HG02970 (cell line): ENCODE measurements around the gene CEP128.

ENCODE experiments used
- ATAC-seq: cut with Tn5 transposase; IDR thresholded peaks from one replicate; pipeline ENCODE4 v1.9.1; 2021; ENCODE audit warnings: mild to moderate bottlenecking, moderate library complexity, moderate number of reproducible peaks; ENCODE audit not compliant: unreplicated experiment, low FRiP score

The CEP128 gene

GRCh38 chr14:80941241-80942185 is at the start of gene CEP128:
TSS of gene CEP128 (minus strand) at chr14:80941738.
- ATAC-seq = peak; percentile 99

DNA sequence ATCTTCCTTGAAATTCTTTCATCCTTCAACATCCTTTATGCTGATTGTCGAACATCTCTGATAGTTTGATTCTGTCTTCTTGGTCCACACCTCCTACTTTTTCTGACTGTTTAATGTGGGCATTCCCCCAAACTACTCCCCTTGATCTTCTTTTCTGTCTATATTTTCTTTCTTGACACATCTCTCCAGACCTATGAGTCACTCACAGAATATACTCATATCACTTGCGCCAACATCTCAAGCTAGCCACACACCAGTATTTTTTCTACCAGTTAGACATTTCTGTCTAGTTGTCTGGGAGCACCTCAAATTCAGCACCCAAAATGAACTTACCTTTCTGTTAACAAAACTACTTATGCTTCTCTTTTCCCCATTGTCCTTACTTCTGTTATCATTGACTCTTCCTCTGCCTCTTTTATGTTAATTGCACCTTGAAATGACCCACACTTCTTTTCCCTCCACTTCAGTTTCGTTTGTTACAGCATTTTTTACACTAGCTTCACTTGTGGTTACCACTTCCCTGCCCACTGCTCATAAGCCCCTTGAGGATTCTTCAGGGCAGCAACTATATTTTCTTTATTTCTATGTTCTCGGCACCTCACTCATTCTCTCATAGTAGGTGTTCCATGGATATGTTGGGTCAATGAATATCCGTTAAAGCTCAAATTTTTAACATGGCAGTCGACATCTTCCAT is 47.3 kb upstream of the CEP128 start:
- no peak for ATAC-seq

DNA sequence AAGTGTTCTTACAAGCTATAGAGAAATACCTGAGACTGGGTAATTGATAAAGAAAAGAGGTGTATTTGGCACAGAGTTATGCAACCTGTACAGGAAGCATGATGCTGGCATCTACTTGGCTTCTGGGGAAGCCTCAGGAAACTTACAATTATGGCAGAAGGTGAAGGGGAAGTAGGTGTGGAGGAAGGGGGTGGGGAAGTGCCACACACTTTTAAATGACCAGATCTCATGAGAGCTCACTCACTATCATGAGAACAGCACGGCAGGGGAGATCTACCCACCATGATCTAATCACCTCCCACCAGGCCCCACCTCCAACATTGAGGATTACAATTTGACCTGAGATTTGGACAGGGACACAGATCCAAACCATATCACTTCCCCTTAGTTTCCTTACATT is 46.7 kb upstream of the CEP128 start:
- ATAC-seq = no peak

DNA sequence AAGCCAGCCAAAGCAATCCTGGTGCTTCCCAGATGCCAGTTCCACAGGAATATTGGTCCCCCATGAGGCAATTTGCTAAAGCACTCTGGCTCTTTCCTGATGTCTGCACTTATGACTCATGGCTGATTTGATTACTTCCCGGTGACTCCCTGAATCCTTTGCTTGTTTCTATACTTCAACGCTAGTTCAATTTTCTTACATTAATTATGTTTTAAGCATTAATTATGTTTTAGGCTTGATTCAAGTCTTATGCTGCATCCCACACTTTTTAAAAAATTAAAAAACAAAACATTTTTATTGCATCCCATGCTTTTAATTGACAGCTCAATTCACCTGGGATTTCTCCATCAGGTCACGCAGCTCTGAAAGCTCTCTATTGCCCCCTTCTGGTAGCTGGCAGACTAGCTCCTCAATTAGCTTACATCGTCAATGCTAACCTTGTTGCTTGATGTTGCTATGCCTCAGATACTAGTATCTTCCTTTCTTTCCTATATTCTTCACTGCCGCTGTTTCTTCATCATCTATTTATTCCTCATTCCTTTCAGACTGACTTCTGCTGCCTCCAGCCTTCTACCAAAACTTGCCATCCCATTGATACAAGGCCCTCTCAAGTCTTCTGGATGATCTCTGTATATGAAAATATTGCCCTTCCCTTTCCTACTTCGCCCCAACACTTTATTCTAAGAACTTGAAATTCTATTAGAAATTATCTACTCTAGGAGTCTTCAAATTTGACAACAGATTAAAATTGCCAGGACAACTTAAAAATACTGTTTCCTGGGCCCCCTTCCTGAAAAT is 45.9 kb upstream of the CEP128 start:
- no peak for ATAC-seq

GRCh38 chr14:80982711-80983110 is 41.2 kb upstream of the CEP128 start:
- no peak for ATAC-seq

DNA sequence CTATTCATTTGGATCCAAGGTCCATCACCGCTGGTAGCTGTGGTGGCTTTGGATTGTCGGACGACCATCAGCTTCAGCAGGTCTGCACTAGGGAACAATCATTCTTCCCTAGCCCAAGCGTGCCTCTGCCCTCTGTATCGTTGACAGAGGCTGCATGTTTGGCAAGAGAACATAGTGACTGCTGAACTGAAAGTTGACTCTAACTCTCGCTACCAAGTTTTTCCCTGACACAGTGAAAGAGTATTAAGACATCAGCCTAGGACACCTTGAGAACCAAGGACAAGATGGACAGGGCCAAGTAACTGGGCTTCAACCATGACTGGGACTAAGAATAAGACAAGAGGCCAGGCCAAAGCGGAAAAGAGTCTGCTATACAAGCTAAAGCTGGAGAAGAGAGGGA is 40.1 kb upstream of the CEP128 start:
- ATAC-seq = no peak

- ATAC-seq = no peak
Measured at GRCh38 chr14:80981156-80981555, 39.6 kb upstream of the CEP128 start.

DNA sequence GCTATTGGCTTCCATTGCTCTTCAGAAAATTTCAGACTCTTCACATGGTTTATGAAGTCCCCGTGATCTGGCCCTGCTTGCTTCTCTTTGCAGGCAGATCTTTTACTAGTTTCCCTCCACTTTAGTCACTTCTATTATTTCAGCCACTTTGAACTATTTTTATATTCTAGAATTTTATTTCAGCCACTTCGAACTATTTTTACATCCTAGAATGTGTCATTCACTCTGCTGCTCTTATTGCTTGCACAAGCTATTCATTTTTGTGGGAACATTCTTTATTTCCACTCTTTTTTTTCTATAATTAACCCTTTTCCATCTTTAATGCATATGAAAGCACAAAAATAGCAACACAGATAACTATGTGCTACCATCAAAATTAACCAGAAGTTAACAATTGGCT is 38.4 kb upstream of the CEP128 start:
- ATAC-seq = no peak

GRCh38 chr14:80978403-80978802 is 36.9 kb upstream of the CEP128 start:
- ATAC-seq = no peak

DNA sequence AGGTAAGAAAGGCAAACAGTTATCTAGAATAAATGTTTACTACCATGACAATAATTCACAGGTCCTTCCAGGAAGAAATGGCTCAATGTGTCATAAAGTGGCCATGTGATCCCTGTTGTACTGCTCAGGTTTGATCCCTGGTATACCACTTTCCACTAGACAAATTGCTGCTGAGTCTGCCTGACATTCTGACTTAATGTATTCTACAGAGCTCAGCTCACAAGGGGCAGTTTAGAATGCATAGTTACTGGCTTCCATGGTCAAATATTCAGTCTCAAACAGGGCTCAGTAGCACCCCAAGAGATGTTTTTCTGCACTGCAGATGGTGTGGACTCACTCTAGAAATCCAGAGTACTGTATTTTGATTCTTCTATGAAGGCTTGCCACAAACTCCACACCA is 35.7 kb upstream of the CEP128 start:
- no peak for ATAC-seq

DNA sequence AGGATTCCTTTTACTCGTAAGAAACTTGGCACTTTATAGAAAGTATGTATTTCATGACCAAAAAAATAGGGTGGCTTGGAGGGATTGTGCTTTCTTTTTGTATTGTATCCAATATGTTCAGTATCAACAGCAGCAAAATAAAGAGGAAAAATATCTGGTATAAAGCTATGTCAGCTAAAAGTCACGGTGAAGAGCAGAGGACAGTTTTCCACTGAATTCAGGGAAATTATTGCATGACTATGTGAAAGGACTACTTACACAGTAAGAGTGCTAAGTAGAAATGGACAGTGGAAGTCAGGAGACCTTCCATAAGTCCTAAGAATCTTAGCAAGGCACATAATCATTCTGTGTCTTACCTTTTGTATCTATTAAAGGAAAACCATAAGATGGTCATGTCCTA is 33.1 kb upstream of the CEP128 start:
- ATAC-seq = no peak

DNA sequence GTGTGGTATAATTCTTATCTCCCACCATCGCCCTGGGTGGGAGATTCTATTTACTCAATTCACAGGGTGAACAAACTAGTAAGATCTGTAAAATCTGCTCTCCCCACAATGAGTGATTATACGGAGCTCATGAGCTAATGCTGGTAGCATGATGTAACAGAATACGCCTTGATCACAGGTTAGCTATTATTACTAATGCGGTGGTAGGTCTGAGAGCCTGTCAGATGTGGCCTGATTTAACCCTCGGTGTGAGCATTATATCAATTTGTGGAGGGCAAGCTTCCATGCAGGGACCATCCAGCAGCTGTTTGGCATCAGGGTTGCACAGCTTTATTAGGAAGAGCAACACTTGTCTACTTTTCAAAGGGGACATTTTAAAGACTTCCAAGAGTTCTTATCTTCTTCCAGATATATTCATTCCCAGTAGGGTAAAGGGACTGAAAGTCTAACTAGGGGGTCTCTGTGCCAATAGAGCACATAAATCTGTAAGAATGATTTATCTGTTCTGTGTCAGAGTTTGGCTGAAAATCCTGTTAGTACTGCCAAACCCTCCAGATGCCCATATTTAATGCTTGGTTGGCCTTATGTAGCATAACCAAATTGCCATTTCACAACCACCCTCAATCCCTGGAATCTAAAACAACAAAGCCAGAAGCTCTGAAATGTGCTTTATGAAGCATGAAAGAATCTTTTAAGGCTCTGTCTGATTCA is 32.5 kb upstream of the CEP128 start:
- ATAC-seq = no peak

GRCh38 chr14:80965037-80965436 is 23.5 kb upstream of the CEP128 start:
- ATAC-seq = no peak

- ATAC-seq = peak; percentile 99
Measured at GRCh38 chr14:80959496-80959895, 18.0 kb upstream of the CEP128 start.

GRCh38 chr14:80958939-80959338 is 17.4 kb upstream of the CEP128 start:
- no peak for ATAC-seq

DNA sequence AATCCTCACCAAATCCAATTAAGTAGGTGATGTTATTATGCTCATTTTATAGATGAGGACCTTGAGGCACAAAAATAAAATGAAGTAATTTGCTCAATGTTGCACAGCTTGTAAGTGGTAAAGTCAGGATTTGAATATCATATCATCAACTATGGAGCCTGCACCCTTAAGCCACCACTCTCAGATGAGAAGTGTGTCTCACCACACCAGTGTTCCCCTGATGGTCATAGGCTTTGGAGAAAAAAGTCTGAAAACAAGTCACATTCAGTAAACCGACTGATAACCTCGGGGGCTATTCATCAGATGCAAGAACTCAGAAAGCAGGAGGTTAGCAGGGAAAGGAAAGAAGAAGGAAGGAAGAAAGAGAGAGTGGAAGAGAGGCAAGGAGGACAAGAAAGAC is 16.7 kb upstream of the CEP128 start:
- ATAC-seq = no peak

- no peak for ATAC-seq
Measured at GRCh38 chr14:80957613-80958012, 16.1 kb upstream of the CEP128 start.

DNA sequence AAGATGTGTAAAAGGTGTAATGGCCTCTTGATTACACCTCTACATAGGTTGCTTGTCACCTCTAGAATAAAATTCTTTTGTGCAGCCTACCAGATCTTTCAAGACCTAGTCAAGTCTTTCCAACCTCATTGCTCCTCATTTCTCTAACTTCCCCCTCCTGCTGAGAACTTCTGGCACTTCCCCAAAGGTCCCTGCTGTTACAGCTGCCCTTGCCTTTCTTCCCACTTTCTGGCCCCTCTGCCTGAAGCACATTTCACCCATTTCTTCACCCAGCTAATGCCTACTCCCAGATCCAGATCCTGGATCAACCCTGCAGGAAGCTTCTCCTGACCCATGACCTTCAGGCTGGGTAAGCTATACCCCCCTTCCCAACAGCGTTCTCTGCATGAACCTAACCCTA is 15.4 kb upstream of the CEP128 start:
- ATAC-seq = no peak

DNA sequence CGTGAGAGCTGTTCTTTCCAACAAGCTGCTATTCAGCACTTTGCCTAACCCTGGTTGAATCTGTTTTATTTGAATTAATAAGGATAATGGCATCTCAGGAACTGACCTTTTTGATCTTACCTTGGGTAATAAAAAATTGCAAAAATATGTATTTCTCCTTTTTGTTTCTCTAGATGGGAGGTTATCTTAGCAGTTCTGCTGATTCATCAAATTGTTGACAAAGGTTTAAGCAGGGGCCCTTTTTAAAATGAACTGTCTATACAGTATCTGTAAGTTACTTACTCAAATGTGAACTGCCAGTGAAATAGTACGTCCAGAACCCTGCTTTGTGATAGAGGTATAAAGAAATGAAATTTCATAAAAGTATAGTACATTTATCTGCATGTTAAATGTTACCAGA is 14.6 kb upstream of the CEP128 start:
- ATAC-seq = no peak

- ATAC-seq = no peak
Measured at GRCh38 chr14:80955416-80955941, 13.9 kb upstream of the CEP128 start, which contains the start of gene TSHR. TSS of gene TSHR (plus strand) at chr14:80955621. CDS start at chr14:80955681, 60 bp downstream.
